Measurements from ENCODE around the gene MBLAC1.

The MBLAC1 gene

GRCh38 chr7:100130608-100131453 lies 4.1 kb downstream of the MBLAC1 start:
- H3K9me2 ChIP-seq (ENCODE audit: low read depth, low read length), result no peaks in the 10 kb centered on the region
- H3K27me3 ChIP-seq (ENCODE audit: insufficient read depth, low read length), result no peaks in the 10 kb centered on the region
- H3K9ac ChIP-seq (ENCODE audit: low read length), result no peak overlapping the region
- H3K79me2 ChIP-seq (ENCODE audit: insufficient read depth, low read length), result no peaks in the 10 kb centered on the region
- no peaks in the 10 kb centered on the region for H3K9me3 ChIP-seq (ENCODE audit: low read length)
- peak overlapping the region; percentile 26; the same call in 1 of the 2 replicates for H3K4me2 ChIP-seq (ENCODE audit: low read length)
- TF ChIP-seq, protein P1, sequence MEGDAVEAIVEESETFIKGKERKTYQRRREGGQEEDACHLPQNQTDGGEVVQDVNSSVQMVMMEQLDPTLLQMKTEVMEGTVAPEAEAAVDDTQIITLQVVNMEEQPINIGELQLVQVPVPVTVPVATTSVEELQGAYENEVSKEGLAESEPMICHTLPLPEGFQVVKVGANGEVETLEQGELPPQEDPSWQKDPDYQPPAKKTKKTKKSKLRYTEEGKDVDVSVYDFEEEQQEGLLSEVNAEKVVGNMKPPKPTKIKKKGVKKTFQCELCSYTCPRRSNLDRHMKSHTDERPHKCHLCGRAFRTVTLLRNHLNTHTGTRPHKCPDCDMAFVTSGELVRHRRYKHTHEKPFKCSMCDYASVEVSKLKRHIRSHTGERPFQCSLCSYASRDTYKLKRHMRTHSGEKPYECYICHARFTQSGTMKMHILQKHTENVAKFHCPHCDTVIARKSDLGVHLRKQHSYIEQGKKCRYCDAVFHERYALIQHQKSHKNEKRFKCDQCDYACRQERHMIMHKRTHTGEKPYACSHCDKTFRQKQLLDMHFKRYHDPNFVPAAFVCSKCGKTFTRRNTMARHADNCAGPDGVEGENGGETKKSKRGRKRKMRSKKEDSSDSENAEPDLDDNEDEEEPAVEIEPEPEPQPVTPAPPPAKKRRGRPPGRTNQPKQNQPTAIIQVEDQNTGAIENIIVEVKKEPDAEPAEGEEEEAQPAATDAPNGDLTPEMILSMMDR (IDR thresholded peaks at IDR 0.05; ENCODE audit: low read length), result peak; percentile 85
- TF ChIP-seq EZH2 (IDR thresholded peaks at IDR 0.05; ENCODE audit: borderline replicate concordance, low read length), result no peak
- peaks cover 18% of the 10 kb centered on the region for H3K4me1 ChIP-seq (ENCODE audit: insufficient read depth, low read length, severe bottlenecking)
- no peaks in the 10 kb centered on the region for H3F3A ChIP-seq (ENCODE audit: insufficient read depth, low read length)
- H3K4me3 ChIP-seq (ENCODE audit: low read depth, low read length, poor library complexity, severe bottlenecking), result no peak overlapping the region
- no peak overlapping the region for H3K27ac ChIP-seq (ENCODE audit: low read depth, low read length, poor library complexity, severe bottlenecking)
- no peaks in the 10 kb centered on the region for H3K36me3 ChIP-seq (ENCODE audit: insufficient read depth, low read length)
- no peaks in the 10 kb centered on the region for H4K20me1 ChIP-seq (ENCODE audit: insufficient read depth, low read length)
- no peak overlapping the region for H2AFZ ChIP-seq (ENCODE audit: low read length)

DNA sequence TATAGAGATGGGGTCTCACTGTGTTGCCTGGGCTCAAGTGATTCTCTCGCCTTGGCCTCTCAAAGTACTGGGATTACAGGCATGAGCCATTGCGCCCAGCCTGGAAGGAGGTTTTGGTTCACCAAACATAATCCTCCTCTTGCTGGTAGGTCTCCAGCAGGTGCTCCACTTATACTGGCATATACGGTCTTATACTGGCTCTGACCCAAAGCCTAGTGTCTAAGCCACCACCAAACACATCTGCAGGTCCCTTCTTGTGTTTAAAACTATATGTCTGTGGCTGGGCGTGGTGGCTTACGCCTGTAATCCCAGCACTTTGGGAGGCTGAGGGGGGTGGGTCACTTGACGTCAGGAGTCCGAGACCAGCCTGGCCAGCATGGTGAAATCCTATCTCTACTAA lies 5.4 kb downstream of the MBLAC1 start:
- Histone ChIP-seq H3F3A (ENCODE audit: insufficient read depth, low read length) (no peaks in the 10 kb centered on the region), H3K79me2 (ENCODE audit: insufficient read depth, low read length) (no peaks in the 10 kb centered on the region), H3K36me3 (ENCODE audit: insufficient read depth, low read length) (no peaks in the 10 kb centered on the region), H4K20me1 (ENCODE audit: insufficient read depth, low read length) (no peaks in the 10 kb centered on the region), H3K4me1 (ENCODE audit: insufficient read depth, low read length, severe bottlenecking) (peaks cover 16% of the 10 kb centered on the region), H3K9me2 (ENCODE audit: low read depth, low read length) (no peaks in the 10 kb centered on the region), H3K9me3 (ENCODE audit: low read length) (no peaks in the 10 kb centered on the region), H2AFZ (ENCODE audit: low read length) (no peak overlapping the region), H3K9ac (ENCODE audit: low read length) (no peak overlapping the region), H3K4me3 (ENCODE audit: low read depth, low read length, poor library complexity, severe bottlenecking) (no peak overlapping the region), H3K27me3 (ENCODE audit: insufficient read depth, low read length) (no peaks in the 10 kb centered on the region), H3K27ac (ENCODE audit: low read depth, low read length, poor library complexity, severe bottlenecking) (no peak overlapping the region), H3K4me2 (ENCODE audit: low read length) (no peak overlapping the region)
- TF ChIP-seq EZH2 (IDR thresholded peaks at IDR 0.05; ENCODE audit: borderline replicate concordance, low read length), result no peak
- TF ChIP-seq, protein P1 (IDR thresholded peaks at IDR 0.05; ENCODE audit: low read length), result no peak

DNA sequence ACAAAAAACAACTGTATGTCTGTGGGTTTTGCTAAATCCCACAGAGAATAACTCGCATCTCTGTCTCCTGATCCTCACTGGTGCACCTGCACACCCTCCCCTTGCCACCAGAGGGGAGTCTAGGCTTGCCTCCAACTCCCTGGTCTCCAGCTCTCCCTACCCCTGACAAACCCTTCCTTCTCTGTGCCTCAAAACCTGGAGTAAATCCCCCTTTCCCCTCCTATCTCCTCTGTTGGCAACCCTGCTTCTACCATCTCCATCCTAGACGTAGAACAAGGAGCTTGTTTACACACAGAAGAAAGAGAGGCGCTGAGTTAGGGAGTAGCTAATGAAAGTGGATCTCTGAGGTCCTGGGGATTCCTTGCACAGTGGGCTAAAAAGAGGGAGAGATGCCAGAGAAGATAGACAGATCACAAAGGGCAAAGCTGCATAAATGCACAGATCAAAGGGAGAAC lies 6.0 kb downstream of the MBLAC1 start:
- H3K79me2 ChIP-seq (ENCODE audit: insufficient read depth, low read length), result no peaks in the 10 kb centered on the region
- no peak overlapping the region for H2AFZ ChIP-seq (ENCODE audit: low read length)
- no peak overlapping the region for H3K27ac ChIP-seq (ENCODE audit: low read depth, low read length, poor library complexity, severe bottlenecking)
- no peaks in the 10 kb centered on the region for H3K27me3 ChIP-seq (ENCODE audit: insufficient read depth, low read length)
- no peaks in the 10 kb centered on the region for H3K9me3 ChIP-seq (ENCODE audit: low read length)
- H3K4me2 ChIP-seq (ENCODE audit: low read length), result no peak overlapping the region
- H3K4me1 ChIP-seq (ENCODE audit: insufficient read depth, low read length, severe bottlenecking), result peaks cover 16% of the 10 kb centered on the region
- H3K9me2 ChIP-seq (ENCODE audit: low read depth, low read length), result no peaks in the 10 kb centered on the region
- TF ChIP-seq EZH2 (IDR thresholded peaks at IDR 0.05; ENCODE audit: borderline replicate concordance, low read length), result no peak
- TF ChIP-seq, protein P1 (IDR thresholded peaks at IDR 0.05; ENCODE audit: low read length), result peak; percentile 99
- H3K36me3 ChIP-seq (ENCODE audit: insufficient read depth, low read length), result no peaks in the 10 kb centered on the region
- H3K9ac ChIP-seq (ENCODE audit: low read length), result no peak overlapping the region
- no peak overlapping the region for H3K4me3 ChIP-seq (ENCODE audit: low read depth, low read length, poor library complexity, severe bottlenecking)
- no peaks in the 10 kb centered on the region for H3F3A ChIP-seq (ENCODE audit: insufficient read depth, low read length)
- no peaks in the 10 kb centered on the region for H4K20me1 ChIP-seq (ENCODE audit: insufficient read depth, low read length)
